GM18858 (cell line): ENCODE data around the gene CPNE4.

ENCODE experiments used
- ATAC-seq: cut with Tn5 transposase; IDR thresholded peaks from one replicate; pipeline ENCODE4 v1.9.1; 2021; ENCODE audit not compliant: unreplicated experiment

Gene CPNE4

GRCh38 chr3:132017137-132017536 is 17.7 kb downstream of the CPNE4 start:
- no peak for ATAC-seq

GRCh38 chr3:132016061-132017041 is 18.5 kb downstream of the CPNE4 start:
- no peak for ATAC-seq

GRCh38 chr3:132014105-132014504 is 20.7 kb downstream of the CPNE4 start:
- ATAC-seq, result no peak

- no peak for ATAC-seq
Observed at GRCh38 chr3:132009241-132009640, 25.6 kb downstream of the CPNE4 start.

GRCh38 chr3:132008837-132009236 is 26.0 kb downstream of the CPNE4 start:
- ATAC-seq, result no peak

- ATAC-seq, result no peak
Observed at GRCh38 chr3:132007617-132008016, 27.2 kb downstream of the CPNE4 start.

- no peak for ATAC-seq
Observed at GRCh38 chr3:132006605-132007204, 28.1 kb downstream of the CPNE4 start.

- no peak for ATAC-seq
Observed at GRCh38 chr3:132004571-132004970, 30.2 kb downstream of the CPNE4 start.

- ATAC-seq, result no peak
Observed at GRCh38 chr3:132003685-132004084, 31.1 kb downstream of the CPNE4 start.

GRCh38 chr3:132001999-132002398 is 32.8 kb downstream of the CPNE4 start:
- ATAC-seq, result no peak

GRCh38 chr3:132001036-132001435 is 33.8 kb downstream of the CPNE4 start:
- no peak for ATAC-seq

- no peak for ATAC-seq
Observed at GRCh38 chr3:131998027-131998426, 36.8 kb downstream of the CPNE4 start.

GRCh38 chr3:131995891-131996290 is 38.9 kb downstream of the CPNE4 start:
- no peak for ATAC-seq

- no peak for ATAC-seq
Observed at GRCh38 chr3:131989318-131989717, 45.5 kb downstream of the CPNE4 start.

- ATAC-seq, result no peak
Observed at GRCh38 chr3:131988209-131988608, 46.6 kb downstream of the CPNE4 start.

GRCh38 chr3:131983689-131984088 is 51.1 kb downstream of the CPNE4 start:
- no peak for ATAC-seq

- ATAC-seq, result no peak
Observed at GRCh38 chr3:131981323-131981722, 53.5 kb downstream of the CPNE4 start.

- no peak for ATAC-seq
Observed at GRCh38 chr3:131976448-131976847, 58.4 kb downstream of the CPNE4 start.

- ATAC-seq, result no peak
Observed at GRCh38 chr3:131975047-131975446, 59.8 kb downstream of the CPNE4 start.

- no peak for ATAC-seq
Observed at GRCh38 chr3:131973731-131974130, 61.1 kb downstream of the CPNE4 start.

GRCh38 chr3:131972550-131972949 is 62.3 kb downstream of the CPNE4 start:
- no peak for ATAC-seq

- ATAC-seq, result no peak
Observed at GRCh38 chr3:131972091-131972490, 62.7 kb downstream of the CPNE4 start.
